Prostate gland (tissue), 2 donors: ENCODE results near the gene SCAPER.

Source experiments
- POLR2A ChIP-seq: fragments of 450-650 bp; IDR thresholded peaks from one replicate; pipeline ENCODE4 v1.6.1; 2016; ENCODE audit warnings: antibody characterized with exemption, mild to moderate bottlenecking
- POLR2AphosphoS5 ChIP-seq: sonication (generic); formaldehyde crosslinking; IDR thresholded peaks from one replicate; pipeline ENCODE4 v1.6.1; 2017; ENCODE audit warnings: antibody characterized with exemption
- TF ChIP-seq, protein P1 (sequence below), 4 experiments: fragments of 200-600 bp in 2 of 4; fragments of 450-650 bp in 2 of 4; sonication (generic) in 2 of 4; IDR thresholded peaks; 1 replicate in 3 of 4; 2 replicates in 1 of 4; pipeline ENCODE4 v1.5.1; 2016 to 2019; ENCODE audit warnings: antibody characterized with exemption in 4 of 4, mild to moderate bottlenecking in 2 of 4, moderate library complexity in 2 of 4

GRCh38 chr15:76938752-76939151 lies 33.6 kb upstream of the SCAPER start:
- TF ChIP-seq POLR2A, result no peak
- TF ChIP-seq, protein P1, sequence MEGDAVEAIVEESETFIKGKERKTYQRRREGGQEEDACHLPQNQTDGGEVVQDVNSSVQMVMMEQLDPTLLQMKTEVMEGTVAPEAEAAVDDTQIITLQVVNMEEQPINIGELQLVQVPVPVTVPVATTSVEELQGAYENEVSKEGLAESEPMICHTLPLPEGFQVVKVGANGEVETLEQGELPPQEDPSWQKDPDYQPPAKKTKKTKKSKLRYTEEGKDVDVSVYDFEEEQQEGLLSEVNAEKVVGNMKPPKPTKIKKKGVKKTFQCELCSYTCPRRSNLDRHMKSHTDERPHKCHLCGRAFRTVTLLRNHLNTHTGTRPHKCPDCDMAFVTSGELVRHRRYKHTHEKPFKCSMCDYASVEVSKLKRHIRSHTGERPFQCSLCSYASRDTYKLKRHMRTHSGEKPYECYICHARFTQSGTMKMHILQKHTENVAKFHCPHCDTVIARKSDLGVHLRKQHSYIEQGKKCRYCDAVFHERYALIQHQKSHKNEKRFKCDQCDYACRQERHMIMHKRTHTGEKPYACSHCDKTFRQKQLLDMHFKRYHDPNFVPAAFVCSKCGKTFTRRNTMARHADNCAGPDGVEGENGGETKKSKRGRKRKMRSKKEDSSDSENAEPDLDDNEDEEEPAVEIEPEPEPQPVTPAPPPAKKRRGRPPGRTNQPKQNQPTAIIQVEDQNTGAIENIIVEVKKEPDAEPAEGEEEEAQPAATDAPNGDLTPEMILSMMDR (IDR thresholded peaks at IDR 0.05), result no peak
- no peak for TF ChIP-seq POLR2AphosphoS5
